SK-N-MC (cell line): ENCODE data around the gene HOXA4.

Experiments
- EZH2 ChIP-seq: fragments of 200-600 bp; sonication (generic); IDR thresholded peaks from one replicate; pipeline ENCODE4 v1.6.1; 2017; ENCODE audit warnings: antibody characterized with exemption
- POLR2AphosphoS5 ChIP-seq: IDR thresholded peaks from 2 replicates; pipeline ENCODE4 v1.6.1; 2012; ENCODE audit warnings: mild to moderate bottlenecking, low read depth, low read length, borderline replicate concordance

GRCh38 chr7:27095050-27095896 lies 35.3 kb downstream of the HOXA4 start:
- TF ChIP-seq POLR2AphosphoS5 = no peak
- no peak for TF ChIP-seq EZH2
